Caco-2 (cell line): ENCODE data around the gene SPHK2. TPM values are rescaled to one million over a fixed set of nuclear protein-coding genes. Genes with fewer than 3 reads are reported as not detected.
A peak's percentile ranks its signal among the peaks of the same experiment; 100 is the strongest.

Source experiments
- BruUV-seq: library from RNA; stranded (reverse); fragments of 400-500 nt; replicated peaks from 2 replicates; lab custom pipeline; 2021; lab: Mats Ljungman, UMichigan
- CTCF ChIA-PET: fragments of 300-600 bp; sonication (Branson Sonifier 250); formaldehyde crosslinking; loops from one replicate; lab custom pipeline; 2022; ENCODE audit warnings: antibody characterized with exemption; lab: Charles Lee
- POLR2A ChIA-PET: fragments of 300-600 bp; sonication (Branson Sonifier 250); formaldehyde crosslinking; loops from one replicate; lab custom pipeline; 2022; ENCODE audit warnings: antibody characterized with exemption; lab: Charles Lee
- DNase-seq, 2 experiments: peaks; one replicate each; pipeline versions ENCODE4 v3.0.0 to v3.0.0-alpha.2; 2020 to 2022
- H3K27me3 ChIP-seq: replicated peaks from 2 replicates; pipeline ENCODE4 v1.6.0; 2011; ENCODE audit warnings: low read length; ENCODE audit not compliant: control insufficient read depth, insufficient read depth
- H3K36me3 ChIP-seq: 2 replicates; pipeline ENCODE4 v1.5.1; 2011; ENCODE audit warnings: low read length; ENCODE audit not compliant: control insufficient read depth, insufficient read depth
- H3K4me1 ChIP-seq: fragments of 250-450 bp; sonication (Bioruptor Pico); 2 replicates; pipeline ENCODE4 v1.5.1; 2020; ENCODE audit warnings: mild to moderate bottlenecking
- H3K4me3 ChIP-seq: 2 replicates; pipeline ENCODE4 v1.5.1; 2011; ENCODE audit warnings: low read depth, mild to moderate bottlenecking, control low read depth, low read length
- H3K9me3 ChIP-seq: fragments of 250-450 bp; sonication (Bioruptor Pico); 2 replicates; pipeline ENCODE4 v1.5.1; 2020; ENCODE audit warnings: mild to moderate bottlenecking, moderate library complexity
- H3K27ac Mint-ChIP-seq: one replicate; pipeline ENCODE4 v1.8.0; 2022; ENCODE audit warnings: mixed read lengths; ENCODE audit not compliant: unreplicated experiment
- H3K27me3 Mint-ChIP-seq: one replicate; pipeline ENCODE4 v1.8.0; 2022; ENCODE audit warnings: mixed read lengths; ENCODE audit not compliant: insufficient read depth, unreplicated experiment
- H3K36me3 Mint-ChIP-seq: one replicate; pipeline ENCODE4 v1.8.0; 2022; ENCODE audit warnings: mild to moderate bottlenecking, mixed read lengths; ENCODE audit not compliant: insufficient read depth, unreplicated experiment
- H3K4me1 Mint-ChIP-seq: one replicate; pipeline ENCODE4 v1.8.0; 2022; ENCODE audit warnings: low read depth, mixed read lengths; ENCODE audit not compliant: unreplicated experiment
- H3K4me3 Mint-ChIP-seq: one replicate; pipeline ENCODE4 v1.8.0; 2022; ENCODE audit warnings: mild to moderate bottlenecking, moderate library complexity, mixed read lengths; ENCODE audit not compliant: unreplicated experiment
- H3K9me3 Mint-ChIP-seq: one replicate; pipeline ENCODE4 v1.8.0; 2022; ENCODE audit warnings: mixed read lengths; ENCODE audit not compliant: unreplicated experiment
- CTCF ChIP-seq, 2 experiments: fragments of 200-600 bp in 1 of 2; IDR thresholded peaks; 1 replicate in 1 of 2; 2 replicates in 1 of 2; pipeline versions ENCODE4 v1.5.1 to v1.8.0; 2011 to 2022; ENCODE audit warnings: antibody characterized with exemption in 1 of 2, control low read depth in 1 of 2, inconsistent platforms in 1 of 2, low read depth in 1 of 2, low read length in 1 of 2, mild to moderate bottlenecking in 1 of 2, moderate library complexity in 1 of 2; ENCODE audit not compliant: insufficient read depth in 1 of 2, severe bottlenecking in 1 of 2, unreplicated experiment in 1 of 2
- intact Hi-C: fragments of 100-400 bp; cut with micrococcal nuclease; formaldehyde crosslinking; loops from one replicate; pipeline ENCODE4 v1.10.0; 2022; ENCODE audit not compliant: unreplicated experiment
- total RNA-seq: library from RNA; stranded (reverse); gene quantifications from 2 replicates; pipeline ENCODE4 v1.2.3, GENCODE V29; 2022

SPHK2 gene
- total RNA-seq, 1 experiment from 2014 or later: 140 TPM

- no peak overlapping the region for H3K27ac Mint-ChIP-seq
- Histone ChIP-seq H3K27me3 (no peaks in the 10 kb centered on the region), H3K9me3 (no peaks in the 10 kb centered on the region), H3K4me1 (peaks cover 7% of the 10 kb centered on the region), H3K4me3 (no peak overlapping the region), H3K36me3 (no peaks in the 10 kb centered on the region)
- H3K36me3 Mint-ChIP-seq: peaks cover 5% of the 10 kb centered on the region
- intact Hi-C loops: no loop called here
- CTCF ChIA-PET: no interaction called here
- H3K27me3 Mint-ChIP-seq: no peaks in the 10 kb centered on the region
- H3K9me3 Mint-ChIP-seq: no peaks in the 10 kb centered on the region
- peaks cover 8% of the 10 kb centered on the region for H3K4me1 Mint-ChIP-seq
- POLR2A ChIA-PET: no interaction called here
- no peak overlapping the region for H3K4me3 Mint-ChIP-seq
- BruUV-seq: no TSS peak
- no peak for TF ChIP-seq CTCF (IDR thresholded peaks at IDR 0.05; ENCODE audit: insufficient read depth in 1 of 2, low read depth in 1 of 2, low read length in 1 of 2, severe bottlenecking in 1 of 2, unreplicated experiment in 1 of 2)
- no peak for DNase-seq
Observed at GRCh38 chr19:48603449-48603848, 15.9 kb upstream of the SPHK2 start.

- ChIA-PET POLR2A (no interaction called here), CTCF (no interaction called here)
- H3K4me1 Mint-ChIP-seq: peaks cover 11% of the 10 kb centered on the region
- H3K9me3 Mint-ChIP-seq: no peaks in the 10 kb centered on the region
- no TSS peak for BruUV-seq
- H3K27ac Mint-ChIP-seq: no peak overlapping the region
- Histone ChIP-seq H3K4me1 (peaks cover 7% of the 10 kb centered on the region), H3K27me3 (no peaks in the 10 kb centered on the region), H3K4me3 (no peak overlapping the region), H3K36me3 (no peaks in the 10 kb centered on the region), H3K9me3 (no peaks in the 10 kb centered on the region)
- intact Hi-C loops: no loop called here
- H3K27me3 Mint-ChIP-seq: no peaks in the 10 kb centered on the region
- peaks cover 7% of the 10 kb centered on the region for H3K36me3 Mint-ChIP-seq
- no peak for TF ChIP-seq CTCF (IDR thresholded peaks at IDR 0.05; ENCODE audit: insufficient read depth in 1 of 2, low read depth in 1 of 2, low read length in 1 of 2, severe bottlenecking in 1 of 2, unreplicated experiment in 1 of 2)
- no peak overlapping the region for H3K4me3 Mint-ChIP-seq
- no peak for DNase-seq
Observed at GRCh38 chr19:48603850-48604249, 15.5 kb upstream of the SPHK2 start.

GRCh38 chr19:48606463-48607358, 12.6 kb upstream of the SPHK2 start, which contains the start of gene SPACA4:
SPACA4 (plus strand) TSS chr19:48606742; CDS start chr19:48606979, 237 bp downstream.
- Mint-ChIP-seq H3K36me3 (peaks cover 25% of the 10 kb centered on the region), H3K4me1 (peaks cover 12% of the 10 kb centered on the region), H3K9me3 (no peaks in the 10 kb centered on the region), H3K27me3 (no peaks in the 10 kb centered on the region), H3K4me3 (no peak within 1 kb of the TSS), H3K27ac (peak within 1 kb of the TSS; percentile 24)
- Histone ChIP-seq H3K4me3 (no peak within 1 kb of the TSS), H3K4me1 (peaks cover 7% of the 10 kb centered on the region), H3K9me3 (no peaks in the 10 kb centered on the region), H3K36me3 (no peaks in the 10 kb centered on the region), H3K27me3 (no peaks in the 10 kb centered on the region)
- no peak for TF ChIP-seq CTCF (IDR thresholded peaks at IDR 0.05; ENCODE audit: insufficient read depth in 1 of 2, low read depth in 1 of 2, low read length in 1 of 2, severe bottlenecking in 1 of 2, unreplicated experiment in 1 of 2)
- ChIA-PET POLR2A (no interaction called here), CTCF (interaction anchor here (0.6 to 1.3 kb wide), 4 partner anchors 18 to 792 kb away, joined by 3 to 9 read pairs (median 4); no protein-coding TSS in a partner anchor)
- no peak for DNase-seq
- intact Hi-C loops: no loop called here
- no TSS peak for BruUV-seq
